HepG2 (cell line): ENCODE measurements around the gene IGFBP6. TPM values are rescaled to one million over a fixed set of nuclear protein-coding genes. Genes with fewer than 3 reads are reported as not detected.

Experiments
- ATAC-seq: fragments of 200-7000 bp; cut with Tn5 transposase; 3 replicates; pipeline ENCODE4 v1.9.1; 2020; ENCODE audit warnings: mild to moderate bottlenecking, moderate library complexity
- BruUV-seq: library from RNA; stranded (reverse); fragments of 400-500 nt; replicated peaks from 2 replicates; lab custom pipeline; 2021; lab: Mats Ljungman, UMichigan
- CTCF ChIA-PET: fragments of 300-600 bp; formaldehyde crosslinking; extraction: SDS; loops from one replicate; lab custom pipeline; 2021; ENCODE audit warnings: low total read pairs, inconsistent platforms, low intra/inter-chr PET ratio; lab: Yijun Ruan, JAX
- POLR2A ChIA-PET: fragments of 350-600 bp; sonication (Branson Sonifier 250); formaldehyde crosslinking; loops from one replicate; lab custom pipeline; 2020; ENCODE audit warnings: antibody characterized with exemption, inconsistent platforms; lab: Yijun Ruan, JAX
- DNase-seq: peaks from one replicate; pipeline ENCODE4 v3.0.0-alpha.2; 2015; ENCODE audit warnings: low spot score
- FAIRE-seq: peaks from 3 replicates; lab custom pipeline; 2011; peaks lifted over from hg19 to GRCh38; lab: Jason Lieb, UNC
- H2AFZ ChIP-seq: one replicate; pipeline ENCODE4 v1.6.1; 2011; ENCODE audit warnings: low read length, inconsistent platforms
- H3K27ac ChIP-seq: fragments of 300-600 bp; 3 replicates; pipeline ENCODE4 v1.8.0; 2011; ENCODE audit warnings: mixed run types, mild to moderate bottlenecking, mixed read lengths, low read length, inconsistent platforms; ENCODE audit not compliant: insufficient read depth; ENCODE audit errors: extremely low read length
- H3K27me3 ChIP-seq, 2 experiments: fragments of 200-600 bp in 1 of 2; 2 replicates in 1 of 2; 3 replicates in 1 of 2; pipeline versions ENCODE4 v1.6.0 to v1.8.0; 2011; ENCODE audit warnings: low read length in 2 of 2, mild to moderate bottlenecking in 2 of 2, moderate library complexity in 2 of 2, inconsistent platforms in 1 of 2; ENCODE audit not compliant: insufficient read depth in 2 of 2, control insufficient read depth in 1 of 2
- H3K36me3 ChIP-seq, 2 experiments: fragments of 200-600 bp in 1 of 2; replicated peaks in 1 of 2; 2 replicates in 1 of 2; 3 replicates in 1 of 2; pipeline versions ENCODE4 v1.5.1 to v1.8.0; 2011; ENCODE audit warnings: low read length in 2 of 2, inconsistent platforms in 1 of 2; ENCODE audit not compliant: insufficient read depth in 2 of 2, control insufficient read depth in 1 of 2
- H3K4me1 ChIP-seq: 2 replicates; pipeline ENCODE4 v1.5.1; 2012; ENCODE audit warnings: low read length, inconsistent platforms; ENCODE audit not compliant: insufficient read depth
- H3K4me2 ChIP-seq: 2 replicates; pipeline ENCODE4 v1.6.0; 2011; ENCODE audit warnings: low read depth, low read length, inconsistent platforms
- H3K4me3 ChIP-seq, 3 experiments: fragments of 200-600 bp in 1 of 3; sonication (generic), shearing (Covaris generic) in 1 of 3; replicated peaks in 1 of 3; 2 replicates each; pipeline ENCODE4 v1.5.1; 2011 to 2016; ENCODE audit warnings: low read length in 3 of 3, inconsistent platforms in 2 of 3, low read depth in 2 of 3, mild to moderate bottlenecking in 2 of 3, control low read depth in 1 of 3, mixed read lengths in 1 of 3; ENCODE audit not compliant: insufficient read depth in 1 of 3
- H3K79me2 ChIP-seq: one replicate; pipeline ENCODE4 v1.6.1; 2011; ENCODE audit warnings: low read length, inconsistent platforms; ENCODE audit not compliant: insufficient read depth
- H3K9ac ChIP-seq: 2 replicates; pipeline ENCODE4 v1.6.0; 2011; ENCODE audit warnings: mild to moderate bottlenecking, low read depth, low read length, inconsistent platforms; ENCODE audit not compliant: insufficient read depth
- H3K9me3 ChIP-seq: 2 replicates; pipeline ENCODE4 v1.5.1; 2012; ENCODE audit warnings: mild to moderate bottlenecking, low read length
- H4K20me1 ChIP-seq: 2 replicates; pipeline ENCODE4 v1.6.0; 2011; ENCODE audit warnings: inconsistent platforms, mild to moderate bottlenecking, low read length, moderate library complexity; ENCODE audit not compliant: insufficient read depth
- AGO2 ChIP-seq: fragments of 200-400 bp; formaldehyde crosslinking; optimal IDR thresholded peaks from 2 replicates; pipeline ENCODE3; 2017; ENCODE audit warnings: mild to moderate bottlenecking, low read depth, low read length, moderate library complexity
- ELF3 ChIP-seq: IDR thresholded peaks from 2 replicates; pipeline ENCODE4 v1.6.1; 2016; ENCODE audit warnings: missing genetic modification reagents, missing compliant biosample characterization
- ETS1 ChIP-seq: sonication (generic); formaldehyde crosslinking; IDR thresholded peaks from 2 replicates; pipeline ENCODE4 v1.4.0; 2020; ENCODE audit warnings: missing genetic modification reagents
- HNRNPK ChIP-seq: fragments of 200-400 bp; formaldehyde crosslinking; IDR thresholded peaks from 2 replicates; pipeline ENCODE4 v1.6.1; 2018; ENCODE audit warnings: low read length, low read depth, moderate library complexity, mild to moderate bottlenecking; ENCODE audit not compliant: poor library complexity, severe bottlenecking
- MTERF4 ChIP-seq: sonication (generic); formaldehyde crosslinking; IDR thresholded peaks from 2 replicates; pipeline ENCODE4 v1.8.0; 2023; ENCODE audit warnings: mild to moderate bottlenecking, missing genetic modification reagents
- ZNF768 ChIP-seq: sonication (generic); formaldehyde crosslinking; IDR thresholded peaks from 2 replicates; pipeline ENCODE4 v1.4.0; 2020; ENCODE audit warnings: missing genetic modification reagents
- WGBS: methylation state at CpG from one replicate; pipeline ENCODE4 v1.1.6; 2017; ENCODE audit warnings: low lambda C conversion rate; 5-methylcytosine and 5-hydroxymethylcytosine counted together
- in situ Hi-C: cut with HindIII; loops from 2 replicates; pipeline ENCODE4 v1.10.0; 2017; ENCODE audit warnings: low pct_unique_long_range_greater_than_20kb; ENCODE audit not compliant: extremely low pct_ligation_motif_present
- intact Hi-C: fragments of 100-400 bp; cut with micrococcal nuclease; formaldehyde crosslinking; loops from one replicate; pipeline ENCODE4 v1.10.0; 2022; ENCODE audit not compliant: unreplicated experiment
- polyA plus RNA-seq, 8 experiments: library from polyadenylated mRNA; depleted of rRNA in 3 of 8; stranded (reverse) in 7 of 8; unstranded in 1 of 8; fragments of >200 nt; fragmentation: Illumina TruSeq in 4 of 8; extraction: Trizol in 4 of 8; gene quantifications; 2 replicates each; pipeline versions ENCODE4 v1.2.1 to v1.2.3, GENCODE V29; 2011 to 2016; ENCODE audit warnings: low read depth in 4 of 8, missing spikeins in 1 of 8, mixed read lengths in 1 of 8; ENCODE audit not compliant: insufficient read depth in 1 of 8
- total RNA-seq, 5 experiments: library from RNA; depleted of rRNA; stranded (reverse); fragments of >200 nt; fragmentation: Illumina TruSeq; extraction: Trizol; gene quantifications; 2 replicates each; pipeline ENCODE4 v1.2.3, GENCODE V29; 2016; ENCODE audit warnings: low read depth in 1 of 5

IGFBP6 gene
- total and polyA plus RNA-seq, 2 of the 13 experiments (the other 11 are each of a cell fraction or from before 2014, with no cell fraction given) = 3.9 to 25.2 TPM

- H3K27me3 ChIP-seq = no peaks in the 10 kb centered on the region
- H3K4me3 ChIP-seq = no peak overlapping the region
- H3K4me1 ChIP-seq = 0 out of 2 replicates have a peak, but pooled peaks cover 12% of the 10 kb centered on the region
- FAIRE-seq = no peak
- ChIA-PET CTCF (no interaction called here), POLR2A (interaction anchor here (0.8 to 2.3 kb wide), 3 partner anchors 14 to 54 kb away, joined by 3 to 5 read pairs (median 3); partner anchors contain the start of gene SPRYD3)
- no peak overlapping the region for H3K4me2 ChIP-seq
- DNase-seq = no peak
- intact Hi-C loops (no loop called here), in situ Hi-C loops (no loop called here)
- no peaks in the 10 kb centered on the region for H3K79me2 ChIP-seq
- peaks cover 19 to 42% of the 10 kb centered on the region in 2 experiments for H3K36me3 ChIP-seq
- BruUV-seq = no TSS peak
- no peaks in the 10 kb centered on the region for H3K9me3 ChIP-seq
- ATAC-seq = no peak
- TF ChIP-seq ETS1 (CRISPR knock-in tag) (no peak), ELF3 (no peak), HNRNPK (no peak), ZNF768 (CRISPR knock-in tag) (peak; percentile 94)
- H2AFZ ChIP-seq = no peak overlapping the region
- WGBS = 98% methylated on average over 8 of the region's 8 CpGs
- no peak overlapping the region for H3K9ac ChIP-seq
- H3K27ac ChIP-seq = no peak overlapping the region
- H4K20me1 ChIP-seq = no peaks in the 10 kb centered on the region
These were observed 18.6 kb downstream of the IGFBP6 start for GRCh38 chr12:53115891-53116648.

- H3K9me3 ChIP-seq = no peaks in the 10 kb centered on the region
- no peak overlapping the region for H2AFZ ChIP-seq
- no TSS peak for BruUV-seq
- in situ Hi-C loops = no loop called here
- no peaks in the 10 kb centered on the region for H4K20me1 ChIP-seq
- peaks cover 8% of the 10 kb centered on the region; the same call in 1 of the 2 replicates for H3K4me1 ChIP-seq
- FAIRE-seq (no peak), ATAC-seq (no peak), DNase-seq (no peak)
- H3K27me3 ChIP-seq = no peaks in the 10 kb centered on the region
- H3K79me2 ChIP-seq = no peaks in the 10 kb centered on the region
- intact Hi-C loops = no loop called here
- WGBS = 88% methylated on average over 6 of the region's 8 CpGs
- H3K9ac ChIP-seq = no peak overlapping the region
- no peak overlapping the region for H3K27ac ChIP-seq
- ChIA-PET CTCF (no interaction called here), POLR2A (no interaction called here)
- TF ChIP-seq MTERF4 = no peak
- peak; percentile 48 for TF ChIP-seq AGO2
- no peak overlapping the region for H3K4me3 ChIP-seq
- H3K36me3 ChIP-seq = peaks cover 19 to 49% of the 10 kb centered on the region in 2 experiments
- no peak overlapping the region for H3K4me2 ChIP-seq
These were observed 21.4 kb downstream of the IGFBP6 start for GRCh38 chr12:53118751-53119300.
